Keratinocyte (primary cell): ENCODE measurements around the gene CUEDC1. TPM values are rescaled to one million over a fixed set of nuclear protein-coding genes. Genes with fewer than 3 reads are reported as not detected.

Experiments used
- DNase-seq: peaks from one replicate; pipeline ENCODE4 v3.0.0-alpha.2; 2011; ENCODE audit warnings: low read depth, missing footprints, low spot score
- FAIRE-seq: peaks from 2 replicates; lab custom pipeline; 2011; peaks lifted over from hg19 to GRCh38; lab: Jason Lieb, UNC
- H2AFZ ChIP-seq: 2 replicates; pipeline ENCODE4 v1.6.0; 2012; ENCODE audit warnings: low read length, control low read depth, inconsistent platforms; ENCODE audit not compliant: control insufficient read depth
- H3K27ac ChIP-seq: 2 replicates; pipeline ENCODE4 v1.5.1; 2011; ENCODE audit warnings: low read length; ENCODE audit not compliant: control insufficient read depth, insufficient read depth
- H3K27me3 ChIP-seq: 3 replicates; pipeline ENCODE4 v1.6.0; 2011; ENCODE audit warnings: low read length; ENCODE audit not compliant: control insufficient read depth, insufficient read depth; ENCODE audit errors: extremely low read depth
- H3K36me3 ChIP-seq, 2 experiments: 2 replicates in 1 of 2; 3 replicates in 1 of 2; pipeline ENCODE4 v1.5.1; 2011; ENCODE audit warnings: low read length in 2 of 2, mild to moderate bottlenecking in 1 of 2; ENCODE audit not compliant: control insufficient read depth in 2 of 2, insufficient read depth in 2 of 2; ENCODE audit errors: extremely low read depth in 1 of 2
- H3K4me1 ChIP-seq: 3 replicates; pipeline ENCODE4 v1.5.1; 2011; ENCODE audit warnings: low read length; ENCODE audit not compliant: control insufficient read depth, insufficient read depth; ENCODE audit errors: extremely low read depth
- H3K4me2 ChIP-seq: 3 replicates; pipeline ENCODE4 v1.6.0; 2011; ENCODE audit warnings: low read depth, low read length; ENCODE audit not compliant: control insufficient read depth, insufficient read depth; ENCODE audit errors: extremely low read depth
- H3K4me3 ChIP-seq, 3 experiments: fragments of 200-600 bp in 1 of 3; sonication (generic) in 1 of 3; 2 replicates in 2 of 3; 3 replicates in 1 of 3; pipeline ENCODE4 v1.5.1; 2011 to 2016; ENCODE audit warnings: low read length in 3 of 3, mild to moderate bottlenecking in 3 of 3, control low read depth in 2 of 3, inconsistent platforms in 1 of 3, low read depth in 1 of 3, mixed read lengths in 1 of 3, mixed run types in 1 of 3, moderate library complexity in 1 of 3; ENCODE audit not compliant: control insufficient read depth in 2 of 3, insufficient read depth in 2 of 3; ENCODE audit errors: extremely low read depth in 1 of 3
- H3K79me2 ChIP-seq: 2 replicates; pipeline ENCODE4 v1.6.0; 2012; ENCODE audit warnings: low read length; ENCODE audit not compliant: control insufficient read depth, insufficient read depth
- H3K9ac ChIP-seq: 3 replicates; pipeline ENCODE4 v1.6.0; 2011; ENCODE audit warnings: low read length; ENCODE audit not compliant: control insufficient read depth, insufficient read depth; ENCODE audit errors: extremely low read depth
- H3K9me1 ChIP-seq: 3 replicates; pipeline ENCODE4 v1.6.0; 2011; ENCODE audit warnings: low read length; ENCODE audit not compliant: control insufficient read depth, insufficient read depth; ENCODE audit errors: extremely low read depth
- H3K9me3 ChIP-seq: 2 replicates; pipeline ENCODE4 v1.5.1; 2012; ENCODE audit warnings: low read depth, low read length; ENCODE audit not compliant: control insufficient read depth
- H4K20me1 ChIP-seq: 3 replicates; pipeline ENCODE4 v1.6.0; 2011; ENCODE audit warnings: low read length; ENCODE audit not compliant: control insufficient read depth, insufficient read depth; ENCODE audit errors: extremely low read depth
- EZH2 ChIP-seq: IDR thresholded peaks from one replicate; pipeline ENCODE4 v1.6.1; 2012; ENCODE audit warnings: inconsistent platforms, mild to moderate bottlenecking, low read length, moderate library complexity
- dilution Hi-C: fragments of 300-500 bp; cut with MboI; formaldehyde crosslinking; loops from one replicate; pipeline ENCODE4 v1.7.0; 2020; ENCODE audit warnings: low sequenced_read_pairs; ENCODE audit not compliant: extremely low pct_ligation_motif_present
- polyA plus RNA-seq, 5 experiments: library from polyadenylated mRNA; depleted of rRNA in 3 of 5; stranded (reverse) in 3 of 5; stranded (forward) in 1 of 5; unstranded in 1 of 5; fragments of >200 nt; gene quantifications; 1 replicate in 1 of 5; 2 replicates in 3 of 5; 3 replicates in 1 of 5; pipeline versions ENCODE4 v1.2.1 to v1.2.3, GENCODE V29; 2011 to 2012; ENCODE audit warnings: missing spikeins in 2 of 5, low read depth in 1 of 5, low replicate concordance in 1 of 5
- TF ChIP-seq, protein P1 (sequence below), 3 experiments: IDR thresholded peaks in 1 of 3; conservative IDR thresholded peaks in 1 of 3; optimal IDR thresholded peaks in 1 of 3; 2 replicates in 2 of 3; 3 replicates in 1 of 3; pipeline versions ENCODE3 to v1.5.1; 2011; ENCODE audit warnings: low read length in 3 of 3, mild to moderate bottlenecking in 3 of 3, moderate library complexity in 2 of 3, control low read depth in 1 of 3, inconsistent platforms in 1 of 3; ENCODE audit not compliant: insufficient read depth in 2 of 3; ENCODE audit errors: extremely low read depth in 1 of 3

The CUEDC1 gene
- polyA plus RNA-seq, 1 donor (not counting 4 experiments of a cell fraction or from before 2014, with no cell fraction given): 12.9 TPM

DNA sequence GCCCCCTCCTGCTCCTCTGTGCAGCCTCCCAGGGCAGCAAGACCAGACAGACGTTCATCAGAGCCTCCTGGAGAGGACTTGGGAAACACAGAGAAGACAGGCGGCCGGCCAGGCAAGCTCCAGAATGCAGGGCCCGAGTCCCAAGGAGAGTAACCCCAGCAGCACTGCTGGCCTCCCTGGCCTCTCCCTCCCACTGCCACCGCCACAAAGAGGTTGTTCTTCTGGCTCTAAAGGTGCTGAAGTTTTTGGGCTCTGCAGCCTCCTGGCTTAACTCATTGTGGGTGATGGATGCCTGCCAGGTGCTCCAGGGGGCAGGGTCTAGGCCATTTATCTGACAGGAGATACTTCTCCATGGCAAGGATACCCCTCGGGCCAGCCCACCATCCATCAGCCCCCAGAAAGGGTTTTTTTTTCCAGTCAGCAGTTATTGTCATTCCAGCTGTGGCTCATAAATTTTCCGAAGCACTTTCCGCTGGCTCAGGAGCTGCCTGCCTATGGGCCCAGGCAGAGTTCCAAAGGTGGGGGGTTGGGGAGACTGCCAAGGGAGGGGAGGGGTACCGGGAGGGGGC, 73.3 kb downstream of the CUEDC1 start:
- no peaks in the 10 kb centered on the region for H4K20me1 ChIP-seq
- TF ChIP-seq, protein P1, sequence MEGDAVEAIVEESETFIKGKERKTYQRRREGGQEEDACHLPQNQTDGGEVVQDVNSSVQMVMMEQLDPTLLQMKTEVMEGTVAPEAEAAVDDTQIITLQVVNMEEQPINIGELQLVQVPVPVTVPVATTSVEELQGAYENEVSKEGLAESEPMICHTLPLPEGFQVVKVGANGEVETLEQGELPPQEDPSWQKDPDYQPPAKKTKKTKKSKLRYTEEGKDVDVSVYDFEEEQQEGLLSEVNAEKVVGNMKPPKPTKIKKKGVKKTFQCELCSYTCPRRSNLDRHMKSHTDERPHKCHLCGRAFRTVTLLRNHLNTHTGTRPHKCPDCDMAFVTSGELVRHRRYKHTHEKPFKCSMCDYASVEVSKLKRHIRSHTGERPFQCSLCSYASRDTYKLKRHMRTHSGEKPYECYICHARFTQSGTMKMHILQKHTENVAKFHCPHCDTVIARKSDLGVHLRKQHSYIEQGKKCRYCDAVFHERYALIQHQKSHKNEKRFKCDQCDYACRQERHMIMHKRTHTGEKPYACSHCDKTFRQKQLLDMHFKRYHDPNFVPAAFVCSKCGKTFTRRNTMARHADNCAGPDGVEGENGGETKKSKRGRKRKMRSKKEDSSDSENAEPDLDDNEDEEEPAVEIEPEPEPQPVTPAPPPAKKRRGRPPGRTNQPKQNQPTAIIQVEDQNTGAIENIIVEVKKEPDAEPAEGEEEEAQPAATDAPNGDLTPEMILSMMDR (optimal IDR thresholded peaks at IDR 0.05 in 1 of 3, IDR thresholded peaks at IDR 0.05 in 1 of 3, conservative IDR thresholded peaks at IDR 0.05 in 1 of 3; ENCODE audit: extremely low read depth in 1 of 3, insufficient read depth in 2 of 3, low read length in 3 of 3): no peak
- no peak for TF ChIP-seq EZH2
- DNase-seq (no peak), FAIRE-seq (no peak)
- dilution Hi-C loops: no loop called here
- peaks cover 32% of the 10 kb centered on the region for H3K4me1 ChIP-seq
- no peaks in the 10 kb centered on the region for H3K27me3 ChIP-seq
- H3K4me2 ChIP-seq: no peak overlapping the region
- H3K9ac ChIP-seq: no peak overlapping the region
- no peak overlapping the region for H3K27ac ChIP-seq
- H3K9me3 ChIP-seq: no peaks in the 10 kb centered on the region
- H3K36me3 ChIP-seq: peaks cover 0 to 6% of the 10 kb centered on the region in 2 experiments
- no peaks in the 10 kb centered on the region for H3K9me1 ChIP-seq
- H2AFZ ChIP-seq: no peak overlapping the region
- H3K79me2 ChIP-seq: no peaks in the 10 kb centered on the region
- H3K4me3 ChIP-seq: no peak overlapping the region

DNA sequence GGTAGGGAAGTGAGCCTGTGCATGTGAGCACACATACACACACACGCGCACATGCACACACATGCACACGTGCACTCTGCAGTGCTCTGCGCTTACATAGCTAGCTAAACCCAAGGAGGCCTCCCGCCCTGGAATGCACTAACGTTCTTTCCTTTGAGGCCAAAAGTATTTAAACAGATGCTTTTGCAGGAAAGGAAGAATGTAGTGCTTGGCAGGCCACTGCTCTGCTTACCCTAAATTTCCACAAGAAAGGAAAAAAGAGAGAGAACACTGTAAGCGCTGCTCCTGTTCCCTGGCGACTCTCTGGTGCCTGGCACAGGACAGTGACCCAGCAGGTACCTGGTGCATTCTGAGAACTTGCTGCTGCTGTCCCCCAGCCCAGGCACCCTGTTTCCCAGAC, 74.1 kb downstream of the CUEDC1 start:
- no peak overlapping the region for H3K27ac ChIP-seq
- H2AFZ ChIP-seq: no peak overlapping the region
- no peak overlapping the region for H3K4me2 ChIP-seq
- peaks cover 0 to 6% of the 10 kb centered on the region in 2 experiments for H3K36me3 ChIP-seq
- H3K9me1 ChIP-seq: no peaks in the 10 kb centered on the region
- dilution Hi-C loops: no loop called here
- DNase-seq: no peak
- H3K4me3 ChIP-seq: no peak overlapping the region
- H3K79me2 ChIP-seq: no peaks in the 10 kb centered on the region
- peaks cover 39% of the 10 kb centered on the region for H3K4me1 ChIP-seq
- H3K9ac ChIP-seq: no peak overlapping the region
- H3K9me3 ChIP-seq: no peaks in the 10 kb centered on the region
- H3K27me3 ChIP-seq: no peaks in the 10 kb centered on the region
- no peak for FAIRE-seq
- H4K20me1 ChIP-seq: no peaks in the 10 kb centered on the region
- TF ChIP-seq, protein P1 (optimal IDR thresholded peaks at IDR 0.05 in 1 of 3, IDR thresholded peaks at IDR 0.05 in 1 of 3, conservative IDR thresholded peaks at IDR 0.05 in 1 of 3; ENCODE audit: extremely low read depth in 1 of 3, insufficient read depth in 2 of 3, low read length in 3 of 3): no peak
- no peak for TF ChIP-seq EZH2
